Endothelial cell of umbilical vein (primary cell): ENCODE data around the gene GRAMD1B. TPM values are rescaled to one million over a fixed set of nuclear protein-coding genes. Genes with fewer than 3 reads are reported as not detected.

Experiments used
- BruUV-seq: library from RNA; stranded (reverse); fragments of 400-500 nt; replicated peaks from 2 replicates; lab custom pipeline; 2021; lab: Mats Ljungman, UMichigan
- CTCF ChIA-PET: fragments of 300-600, 350-600 bp; sonication (Branson Sonifier 250); formaldehyde crosslinking; loops from one replicate; lab custom pipeline; 2021; ENCODE audit warnings: antibody characterized with exemption, inconsistent platforms; lab: Charles Lee
- POLR2A ChIA-PET: fragments of 300-600, 350-600 bp; sonication (Branson Sonifier 250); formaldehyde crosslinking; loops from one replicate; lab custom pipeline; 2021; ENCODE audit warnings: antibody characterized with exemption, inconsistent platforms; lab: Charles Lee
- DNase-seq: peaks from one replicate; pipeline ENCODE4 v3.0.0-alpha.2; 2011; ENCODE audit warnings: low read depth, low spot score
- FAIRE-seq: peaks from 2 replicates; lab custom pipeline; 2011; peaks lifted over from hg19 to GRCh38; lab: Jason Lieb, UNC
- H2AFZ ChIP-seq: 2 replicates; pipeline ENCODE4 v1.6.0; 2012; ENCODE audit warnings: low read depth, low read length, control low read depth, inconsistent platforms
- H3K27ac ChIP-seq: 2 replicates; pipeline ENCODE4 v1.5.1; 2011; ENCODE audit warnings: low read depth, mild to moderate bottlenecking, control low read depth, low read length, moderate library complexity; ENCODE audit not compliant: insufficient read depth
- H3K27me3 ChIP-seq, 2 experiments: 2 replicates each; pipeline versions ENCODE4 v1.6.0 to v1.6.1; 2011; ENCODE audit warnings: low read length in 2 of 2, mixed read lengths in 1 of 2; ENCODE audit not compliant: control insufficient read depth in 2 of 2, insufficient read depth in 2 of 2
- H3K36me3 ChIP-seq, 2 experiments: 2 replicates in 1 of 2; 3 replicates in 1 of 2; pipeline ENCODE4 v1.5.1; 2011; ENCODE audit warnings: low read length in 2 of 2, mild to moderate bottlenecking in 1 of 2, moderate library complexity in 1 of 2; ENCODE audit not compliant: control insufficient read depth in 2 of 2, insufficient read depth in 2 of 2; ENCODE audit errors: extremely low read depth in 1 of 2
- H3K4me1 ChIP-seq: 3 replicates; pipeline ENCODE4 v1.5.1; 2011; ENCODE audit warnings: mild to moderate bottlenecking, low read length; ENCODE audit not compliant: control insufficient read depth, insufficient read depth; ENCODE audit errors: extremely low read depth
- H3K4me2 ChIP-seq: 2 replicates; pipeline ENCODE4 v1.6.1; 2011; ENCODE audit warnings: low read length, control low read depth, mixed read lengths; ENCODE audit not compliant: insufficient read depth
- H3K4me3 ChIP-seq, 3 experiments: fragments of 200-600 bp in 1 of 3; sonication (generic), shearing (Covaris generic) in 1 of 3; replicated peaks in 1 of 3; 2 replicates each; pipeline ENCODE4 v1.5.1; 2011 to 2016; ENCODE audit warnings: control low read depth in 3 of 3, low read length in 3 of 3, mild to moderate bottlenecking in 2 of 3, inconsistent platforms in 1 of 3, low read depth in 1 of 3, moderate library complexity in 1 of 3; ENCODE audit not compliant: insufficient read depth in 1 of 3
- H3K79me2 ChIP-seq: 2 replicates; pipeline ENCODE4 v1.6.0; 2012; ENCODE audit warnings: low read length, inconsistent platforms; ENCODE audit not compliant: control insufficient read depth, insufficient read depth
- H3K9ac ChIP-seq: replicated peaks from 2 replicates; pipeline ENCODE3; 2011; ENCODE audit warnings: low read length, control low read depth; ENCODE audit not compliant: insufficient read depth; ENCODE audit errors: extremely low read depth
- H3K9me1 ChIP-seq: replicated peaks from 3 replicates; pipeline ENCODE4 v1.6.0; 2011; ENCODE audit warnings: mild to moderate bottlenecking, low read length; ENCODE audit not compliant: control insufficient read depth, insufficient read depth; ENCODE audit errors: extremely low read depth
- H3K9me3 ChIP-seq: replicated peaks from 2 replicates; pipeline ENCODE4 v1.5.1; 2012; ENCODE audit warnings: low read length, inconsistent platforms; ENCODE audit not compliant: control insufficient read depth, insufficient read depth
- H4K20me1 ChIP-seq: replicated peaks from 2 replicates; pipeline ENCODE3; 2011; ENCODE audit warnings: mild to moderate bottlenecking, low read length; ENCODE audit not compliant: control insufficient read depth, insufficient read depth; ENCODE audit errors: extremely low read depth
- CTCF ChIP-seq, 2 donors: IDR thresholded peaks; 1 replicate in 1 of 2; 2 replicates in 1 of 2; pipeline ENCODE4 v1.5.1; 2011; ENCODE audit warnings: low read length in 2 of 2, mild to moderate bottlenecking in 2 of 2, moderate library complexity in 2 of 2, control low read depth in 1 of 2, inconsistent platforms in 1 of 2, low read depth in 1 of 2; ENCODE audit not compliant: insufficient read depth in 1 of 2; ENCODE audit errors: extremely low read depth in 1 of 2
- EZH2 ChIP-seq: IDR thresholded peaks from 2 replicates; pipeline ENCODE4 v1.6.1; 2012; ENCODE audit warnings: borderline replicate concordance, low read depth, mild to moderate bottlenecking, moderate library complexity, low read length, inconsistent platforms; ENCODE audit not compliant: severe bottlenecking
- FOS ChIP-seq: IDR thresholded peaks from 2 replicates; pipeline ENCODE4 v1.6.1; 2011; ENCODE audit warnings: mild to moderate bottlenecking, low read length, moderate library complexity, borderline replicate concordance; ENCODE audit not compliant: insufficient read depth
- GATA2 ChIP-seq: IDR thresholded peaks from 2 replicates; pipeline ENCODE4 v1.7.0; 2011; ENCODE audit warnings: low read depth, mild to moderate bottlenecking, moderate library complexity, mixed read lengths, low read length; ENCODE audit not compliant: insufficient read length, insufficient read depth
- JUN ChIP-seq: IDR thresholded peaks from 2 replicates; pipeline ENCODE4 v1.6.1; 2011; ENCODE audit warnings: borderline replicate concordance, low read depth; ENCODE audit not compliant: insufficient read length, insufficient read depth
- MAX ChIP-seq: IDR thresholded peaks from 2 replicates; pipeline ENCODE4 v1.6.1; 2011; ENCODE audit not compliant: insufficient read depth, insufficient read length
- MYC ChIP-seq: IDR thresholded peaks from one replicate; pipeline ENCODE4 v1.6.1; 2011; ENCODE audit warnings: mild to moderate bottlenecking, low read depth, low read length
- POLR2A ChIP-seq: IDR thresholded peaks from 2 replicates; pipeline ENCODE4 v1.6.1; 2012; ENCODE audit warnings: low read depth, mild to moderate bottlenecking, control low read depth, low read length
- POLR2AphosphoS5 ChIP-seq: IDR thresholded peaks from 2 replicates; pipeline ENCODE4 v1.6.1; 2012; ENCODE audit warnings: low read depth, mild to moderate bottlenecking, control low read depth, low read length, moderate library complexity; ENCODE audit not compliant: insufficient read depth
- dilution Hi-C: fragments of 300-500 bp; cut with MboI; formaldehyde crosslinking; loops from one replicate; pipeline ENCODE4 v1.15.0; 2019; ENCODE audit warnings: low sequenced_read_pairs; ENCODE audit not compliant: extremely low pct_ligation_motif_present
- intact Hi-C: fragments of 100-400 bp; cut with micrococcal nuclease; formaldehyde crosslinking; loops from one replicate; pipeline ENCODE4 v1.10.0; 2022
- polyA plus RNA-seq, 4 experiments: library from polyadenylated mRNA; depleted of rRNA in 3 of 4; stranded (reverse) in 3 of 4; unstranded in 1 of 4; fragments of >200 nt; gene quantifications; 2 replicates each; pipeline versions ENCODE4 v1.2.1 to v1.2.3, GENCODE V29; 2011 to 2012; ENCODE audit warnings: missing spikeins in 1 of 4
- total RNA-seq: library from RNA; stranded (reverse); gene quantifications from 2 replicates; pipeline ENCODE4 v1.2.3, GENCODE V29; 2021

GRAMD1B gene
- total and polyA plus RNA-seq, 2 donors (not counting 3 experiments of a cell fraction or from before 2014, with no cell fraction given): 5.1 to 11.1 TPM

- DNase-seq (no peak), FAIRE-seq (no peak)
- Histone ChIP-seq H3K4me2 (no peak overlapping the region), H3K9me1 (no peaks in the 10 kb centered on the region), H3K27me3 (no peaks in the 10 kb centered on the region), H3K27ac (no peak overlapping the region), H3K9ac (no peak overlapping the region), H4K20me1 (no peaks in the 10 kb centered on the region), H3K9me3 (no peaks in the 10 kb centered on the region), H2AFZ (no peak overlapping the region), H3K36me3 (no peaks in the 10 kb centered on the region), H3K4me1 (no peaks in the 10 kb centered on the region), H3K79me2 (no peaks in the 10 kb centered on the region), H3K4me3 (no peak overlapping the region)
- intact Hi-C loops (no loop called here), dilution Hi-C loops (no loop called here)
- CTCF ChIA-PET: interaction anchor here (0.7 to 1.5 kb wide), 5 partner anchors 8 to 121 kb away, joined by 3 to 4 read pairs (median 3); no protein-coding TSS in a partner anchor
- TF ChIP-seq GATA2: no peak
- no peak for TF ChIP-seq EZH2
- no peak for TF ChIP-seq MYC
- no peak for TF ChIP-seq POLR2A
- no peak for TF ChIP-seq JUN
- TF ChIP-seq POLR2AphosphoS5: no peak
- TF ChIP-seq FOS: no peak
- no peak for TF ChIP-seq CTCF (IDR thresholded peaks at IDR 0.05; ENCODE audit: extremely low read depth in 1 of 2, insufficient read depth in 1 of 2, low read depth in 1 of 2, low read length in 2 of 2)
- TF ChIP-seq MAX: no peak
- BruUV-seq: no TSS peak
- POLR2A ChIA-PET: no interaction called here
These were observed 97.9 kb downstream of the GRAMD1B start for GRCh38 chr11:123527947-123528346.
